Measurements from ENCODE around the gene STH.

- TF ChIP-seq CTCF (IDR thresholded peaks at IDR 0.05) (no peak), POLR2A (IDR thresholded peaks at IDR 0.05) (no peak)
These were observed 15.3 kb upstream of the STH start for GRCh38 chr17:45983614-45984310.

All from adrenal gland (tissue), 5 donors.